ENCODE measurements around the gene PKN1.
A peak's percentile ranks its signal among the peaks of the same experiment; 100 is the strongest.

PKN1 gene

GRCh38 chr19:14517446-14517839 is 84.3 kb downstream of the PKN1 start:
- no peak for DNase-seq (ENCODE audit: low read depth)
- no peak for TF ChIP-seq CTCF (IDR thresholded peaks at IDR 0.05; ENCODE audit: insufficient read depth, low read depth, low read length, missing control alignments)
- H3K4me3 ChIP-seq (ENCODE audit: low read length): peak overlapping the region; percentile 88

GRCh38 chr19:14517840-14518505 is 84.9 kb downstream of the PKN1 start, which contains the start of gene DNAJB1:
Gene DNAJB1 (minus strand): TSS chr19:14518397. CDS start chr19:14518349, 48 bp downstream.
- peak within 1 kb of the TSS; percentile 88 for H3K4me3 ChIP-seq (ENCODE audit: low read length)
- DNase-seq (ENCODE audit: low read depth): peak; percentile 78
- no peak for TF ChIP-seq CTCF (IDR thresholded peaks at IDR 0.05; ENCODE audit: insufficient read depth, low read depth, low read length, missing control alignments)

- no peak for DNase-seq (ENCODE audit: low read depth)
- no peak for TF ChIP-seq CTCF (IDR thresholded peaks at IDR 0.05; ENCODE audit: insufficient read depth, low read depth, low read length, missing control alignments)
- H3K4me3 ChIP-seq (ENCODE audit: low read length): no peak overlapping the region
Measured at GRCh38 chr19:14519245-14519859, 86.2 kb downstream of the PKN1 start.

GRCh38 chr19:14519860-14520407 is 86.8 kb downstream of the PKN1 start:
- no peak overlapping the region for H3K4me3 ChIP-seq (ENCODE audit: low read length)
- no peak for TF ChIP-seq CTCF (IDR thresholded peaks at IDR 0.05; ENCODE audit: insufficient read depth, low read depth, low read length, missing control alignments)
- DNase-seq (ENCODE audit: low read depth): peak; percentile 86

- no peak overlapping the region for H3K4me3 ChIP-seq (ENCODE audit: low read length)
- no peak for TF ChIP-seq CTCF (IDR thresholded peaks at IDR 0.05; ENCODE audit: insufficient read depth, low read depth, low read length, missing control alignments)
- DNase-seq (ENCODE audit: low read depth): no peak
Measured at GRCh38 chr19:14520543-14520942, 87.4 kb downstream of the PKN1 start.

Data from epithelial cell of esophagus (primary cell).